ENCODE results near the gene SAMHD1. TPM values are rescaled to one million over a fixed set of nuclear protein-coding genes. Genes with fewer than 3 reads are reported as not detected.
"Not testable (repeated sequence)": the region's sequence is repeated elsewhere in the genome, so short reads cannot be mapped to it uniquely, and the experiment has no call there.

Gene SAMHD1
- total RNA-seq, 1 experiment from 2014 or later = 24.3 TPM

DNA sequence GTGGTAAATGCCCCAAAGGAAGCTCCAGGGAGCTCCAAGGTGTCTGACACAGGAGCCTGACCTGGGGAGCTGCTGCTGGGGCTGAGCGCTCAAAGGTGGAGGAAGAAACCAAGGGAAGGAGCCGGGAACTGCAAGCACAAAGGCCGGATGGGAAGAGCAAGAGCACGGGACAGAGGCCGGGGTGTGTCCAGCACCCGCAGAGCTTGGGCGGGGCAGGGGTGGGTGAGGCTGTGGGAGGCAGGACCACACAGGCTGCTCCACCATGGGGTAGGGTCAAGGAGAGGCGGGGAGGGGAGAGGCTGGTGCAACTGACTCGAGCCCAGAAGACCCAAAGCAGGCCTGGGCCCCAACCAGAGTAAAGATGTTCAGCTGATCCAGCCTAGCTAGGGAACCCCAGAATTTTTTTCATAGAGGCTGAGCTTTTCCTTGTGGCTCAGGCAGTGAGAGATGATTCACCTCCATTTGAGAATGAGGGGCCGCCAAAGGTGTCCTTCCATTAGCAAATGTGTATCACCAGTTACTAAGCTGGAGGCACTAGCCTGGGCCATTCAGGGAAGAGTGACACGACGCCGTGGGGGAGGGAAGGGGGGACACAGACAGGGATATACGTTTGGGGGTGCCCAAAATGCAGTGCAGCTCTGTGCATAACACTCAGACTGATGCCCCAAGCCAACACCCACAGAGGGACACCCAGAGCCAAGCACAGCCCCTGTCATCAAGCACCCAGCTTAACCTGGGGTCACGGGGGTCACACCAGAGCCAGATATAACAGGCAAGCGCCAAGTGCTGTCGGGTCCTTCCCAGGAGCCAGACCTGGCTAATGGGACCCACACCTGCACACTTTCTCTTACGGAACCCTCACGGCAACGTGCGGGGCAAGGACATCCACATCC lies 96.9 kb downstream of the SAMHD1 start:
- peak; percentile 80 for DNase-seq (ENCODE audit: low spot score)

DNA sequence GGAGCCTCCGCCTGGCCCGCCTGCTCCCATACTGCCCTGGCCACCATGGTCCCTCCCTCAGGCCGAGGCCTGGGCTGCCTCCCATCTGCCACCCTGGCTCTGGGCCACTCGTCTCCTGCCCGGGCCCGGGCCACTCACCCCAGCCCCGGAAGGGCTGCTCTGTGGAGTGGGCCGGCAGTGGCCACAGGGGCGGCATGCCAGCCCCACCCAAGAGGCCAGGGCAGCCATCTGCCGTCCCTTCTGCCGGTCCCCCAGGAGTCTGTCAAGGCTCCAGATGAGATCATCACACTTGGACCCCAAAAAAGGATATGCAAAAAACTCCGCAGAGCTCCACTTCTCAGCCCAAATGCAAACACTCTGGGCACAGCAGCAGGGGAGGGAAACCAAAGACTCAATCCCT lies 99.3 kb downstream of the SAMHD1 start:
- no peak for DNase-seq (ENCODE audit: low spot score)

DNA sequence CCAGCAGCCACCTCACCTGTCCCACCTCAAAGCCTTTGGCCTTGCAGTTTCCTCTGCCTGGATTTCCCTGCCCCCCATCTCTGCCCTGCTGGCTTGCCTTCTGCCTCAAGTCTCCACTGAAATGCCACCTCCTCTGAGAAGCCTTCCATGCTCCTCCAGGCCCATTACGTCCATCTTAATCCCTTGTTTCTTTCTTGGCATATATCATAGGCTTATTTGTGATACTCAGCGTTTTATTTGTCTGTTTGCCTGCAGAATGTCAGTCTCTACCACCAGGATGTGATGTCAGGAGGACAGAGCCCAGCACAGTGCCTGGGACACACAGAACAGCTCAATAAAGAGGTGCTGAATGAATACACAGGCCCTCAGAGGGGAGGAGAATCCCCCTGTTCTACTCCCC lies 100.0 kb downstream of the SAMHD1 start:
- DNase-seq (ENCODE audit: low spot score) = no peak

DNA sequence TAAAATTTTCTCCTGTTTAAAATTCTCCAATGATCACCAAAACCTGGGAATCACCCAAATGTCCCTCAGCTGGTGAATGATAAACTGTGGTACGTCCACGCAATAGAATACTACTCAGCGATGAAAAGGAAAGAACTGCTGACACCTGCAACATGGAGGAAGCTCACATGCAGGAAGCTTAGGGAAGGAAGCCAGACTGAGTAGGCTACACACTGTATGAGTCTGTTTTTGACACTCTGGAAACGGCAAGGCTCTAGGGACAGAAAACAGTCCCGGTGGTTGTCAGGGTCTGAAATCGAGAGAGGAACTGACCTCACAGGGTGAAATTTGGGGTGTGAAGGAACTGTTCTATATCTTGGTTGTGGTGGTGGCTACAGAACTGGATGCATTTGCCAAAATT lies 100.7 kb downstream of the SAMHD1 start:
- DNase-seq (ENCODE audit: low spot score) = no peak

DNA sequence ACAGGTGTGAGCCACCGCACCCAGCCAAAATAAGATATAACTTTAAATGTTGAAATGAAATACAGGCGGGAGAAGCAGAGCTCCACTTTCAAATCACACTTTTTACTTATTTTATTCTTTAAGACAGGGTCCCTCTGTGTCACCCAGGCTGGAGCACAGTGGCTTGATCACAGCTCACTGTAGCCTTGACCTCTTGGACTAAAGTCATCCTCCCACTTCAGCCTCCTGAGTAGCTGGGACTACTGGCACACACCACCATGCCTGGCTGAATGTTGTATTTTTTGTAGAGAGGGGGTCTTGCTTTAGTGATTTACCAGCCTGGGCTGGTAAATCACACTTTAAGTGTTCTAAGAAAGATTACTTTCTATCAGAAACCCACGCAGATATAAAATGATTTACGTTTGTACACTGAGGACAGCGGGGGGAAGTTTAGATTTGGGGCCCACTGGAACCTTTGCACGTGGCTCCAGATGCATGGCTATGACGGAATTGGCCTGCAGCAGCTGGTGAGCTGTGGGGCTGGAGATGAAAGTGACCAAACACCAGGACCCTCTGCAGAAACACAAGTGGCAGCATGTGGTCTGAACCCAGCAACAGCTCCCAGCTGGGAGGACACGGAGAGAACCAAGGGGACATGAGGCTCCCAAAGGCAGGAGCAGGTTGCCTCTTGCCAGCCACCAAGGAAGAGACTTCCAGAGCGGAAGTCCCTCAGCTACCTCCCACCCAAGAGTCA lies 102.0 kb downstream of the SAMHD1 start:
- DNase-seq (ENCODE audit: low spot score) = no peak

DNA sequence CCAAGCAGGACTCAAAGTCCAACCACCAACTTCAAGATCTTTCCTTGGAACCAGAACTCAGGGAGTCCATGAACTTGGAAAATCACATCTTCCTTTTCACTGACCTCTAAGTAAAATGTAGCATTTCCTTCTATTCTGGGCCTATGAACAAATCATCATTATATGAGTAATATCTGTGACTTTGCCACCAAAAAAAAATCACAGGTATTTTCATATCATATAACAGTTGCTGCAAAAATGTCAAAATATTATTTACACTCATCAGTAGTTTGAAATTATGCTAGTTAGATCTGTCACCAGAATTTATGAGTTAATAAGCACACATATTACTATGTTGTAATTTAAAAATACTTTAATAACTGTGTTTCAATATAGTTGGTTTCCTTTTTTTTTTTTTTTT lies 102.8 kb downstream of the SAMHD1 start:
- DNase-seq (ENCODE audit: low spot score) = no peak

DNA sequence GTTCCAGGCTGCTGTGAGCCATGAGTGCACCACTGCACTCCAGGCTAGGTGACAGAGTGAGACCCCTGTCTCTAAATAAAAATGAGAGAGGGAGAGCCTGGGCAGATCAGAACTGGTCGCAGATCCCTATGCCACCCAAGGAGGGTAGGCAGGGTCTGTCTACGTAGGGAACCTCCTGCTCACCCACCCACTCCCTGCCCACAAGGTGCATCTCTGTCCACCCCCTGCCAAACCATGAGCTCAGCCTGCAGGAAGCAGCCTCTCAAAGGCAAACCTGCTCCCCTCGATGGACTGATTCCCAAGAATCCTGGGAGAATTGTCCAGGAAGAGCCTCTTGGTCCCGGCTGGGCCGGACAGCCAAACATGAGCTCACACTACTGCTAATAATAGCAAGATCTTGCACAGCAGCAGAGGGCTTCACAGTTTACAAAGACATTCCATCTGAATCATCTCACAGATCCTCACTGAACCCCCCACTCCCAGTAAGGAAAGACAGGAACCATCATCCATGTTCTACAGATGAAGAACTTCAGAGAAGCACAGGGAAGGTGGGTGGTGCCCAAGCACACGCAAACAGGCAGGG lies 103.3 kb downstream of the SAMHD1 start:
- DNase-seq (ENCODE audit: low spot score) = peak; percentile 84

DNA sequence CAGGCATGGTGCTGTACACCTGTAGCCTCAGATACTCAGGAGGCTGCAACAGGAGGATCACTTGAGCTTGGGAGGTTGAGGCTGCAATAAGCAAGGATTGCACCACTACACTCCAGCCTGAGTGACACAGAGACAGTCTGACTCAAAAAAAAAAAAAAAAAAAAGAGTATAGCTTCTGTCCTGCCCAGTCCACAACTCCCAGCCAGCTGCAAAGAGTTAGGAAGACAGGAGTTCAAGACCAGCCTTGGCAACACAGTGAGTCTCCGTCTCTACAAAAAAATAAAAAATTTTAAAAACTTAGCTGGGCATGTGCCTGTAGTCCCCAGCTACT lies 103.8 kb downstream of the SAMHD1 start:
- DNase-seq (ENCODE audit: low spot score) = no peak

DNA sequence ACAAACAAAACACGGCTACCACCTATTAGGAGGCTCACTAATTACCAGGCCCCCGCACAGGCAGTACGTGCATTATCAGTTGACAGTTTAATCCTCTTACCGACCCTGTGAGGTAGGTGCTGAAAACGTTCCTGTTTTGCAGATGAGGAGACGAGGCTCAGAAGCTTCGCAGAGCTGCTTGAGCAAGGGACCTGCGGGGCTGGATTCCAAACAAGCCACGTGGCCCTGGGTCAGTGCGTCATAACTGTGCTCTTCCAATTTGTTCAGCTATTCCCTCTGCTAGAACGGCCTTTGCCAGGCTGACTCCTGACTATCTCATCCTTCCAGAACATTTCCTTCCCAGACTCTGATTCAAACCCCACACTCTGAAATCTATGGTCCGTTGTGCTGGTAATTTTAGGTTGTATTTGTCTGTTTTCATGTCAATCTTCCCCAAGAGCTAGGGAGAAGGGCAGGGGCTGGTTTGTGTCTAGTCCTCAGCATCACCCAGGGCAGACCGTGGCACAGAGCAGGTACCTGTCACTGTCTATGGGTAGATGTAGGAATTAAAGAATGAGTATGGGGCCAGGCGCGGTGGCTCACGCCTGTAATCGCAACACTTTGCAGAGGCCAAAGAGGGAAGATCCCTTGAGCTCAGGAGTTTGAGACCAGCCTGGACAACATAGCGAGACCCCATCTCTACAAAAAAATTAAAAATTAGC lies 104.3 kb downstream of the SAMHD1 start:
- DNase-seq (ENCODE audit: low spot score) = no peak

DNA sequence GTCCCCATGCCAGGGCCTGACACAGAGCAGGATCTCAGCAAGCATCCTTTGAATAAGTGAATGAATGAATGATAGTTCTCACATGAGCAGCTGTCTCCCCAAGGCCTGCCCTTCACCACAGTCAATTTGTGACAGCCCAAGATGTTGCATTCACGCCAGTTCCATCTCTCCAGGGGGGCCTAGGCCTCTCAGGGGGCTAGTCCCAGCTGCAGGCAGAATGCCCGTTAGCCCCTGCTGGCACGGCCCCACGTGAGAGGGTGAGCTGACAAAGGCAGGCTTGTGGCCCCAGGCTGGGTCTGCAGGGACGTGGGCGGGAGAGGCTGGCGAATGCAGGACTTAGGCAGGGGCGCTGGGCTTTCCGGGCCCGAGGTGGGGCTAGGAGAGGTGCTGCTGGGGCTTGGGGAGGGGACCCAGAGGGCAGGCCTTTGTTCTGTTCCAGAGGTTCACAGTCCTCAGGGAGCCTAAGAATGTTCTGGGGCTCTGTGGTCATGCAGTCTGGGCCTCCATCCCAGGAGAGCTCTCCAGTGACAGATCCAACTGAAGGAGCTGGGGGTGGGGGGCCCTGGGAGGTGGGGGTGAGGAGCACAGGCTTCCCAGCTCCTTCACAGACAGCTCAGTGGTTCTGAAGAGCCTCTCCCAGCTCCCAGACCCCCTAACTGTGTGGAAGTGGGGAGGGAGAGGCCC lies 106.1 kb downstream of the SAMHD1 start:
- no peak for DNase-seq (ENCODE audit: low spot score)

DNA sequence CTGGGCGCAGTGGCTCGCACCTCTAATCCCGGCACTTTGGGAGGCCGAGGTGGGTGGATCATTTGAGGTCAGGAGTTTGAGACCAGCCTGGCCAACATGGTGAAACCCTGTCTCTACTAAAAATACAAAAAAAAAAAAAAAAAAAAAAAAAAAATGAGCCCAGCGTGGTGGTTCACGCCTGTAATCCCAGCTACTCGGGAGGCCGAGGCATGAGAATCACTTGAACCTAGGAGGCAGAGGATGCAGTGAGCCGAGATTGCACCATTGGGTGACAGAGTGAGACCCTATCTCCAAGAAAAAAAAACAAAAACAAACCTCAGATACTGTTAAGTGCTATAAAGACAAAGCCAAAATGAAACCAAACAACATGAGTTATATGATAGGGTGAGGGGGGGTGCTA lies 110.5 kb downstream of the SAMHD1 start:
- DNase-seq (ENCODE audit: low spot score) = not testable (repeated sequence)

Other genes with a start within 250 kb of the SAMHD1 start
- gene NDRG3, start 205.6 kb downstream of the SAMHD1 start, total RNA-seq (2014; rRNA removed; shearing (Covaris generic)) = 49.7 and 54.6 TPM in 2 replicates
- gene DSN1, start 177.9 kb downstream of the SAMHD1 start, total RNA-seq (2014; rRNA removed; shearing (Covaris generic)) = 59.7 and 66.7 TPM in 2 replicates
- not detected in 2 replicates for gene TLDC2, start 75.6 kb downstream of the SAMHD1 start, total RNA-seq (2014; rRNA removed; shearing (Covaris generic))
- gene RBL1, start 144.3 kb upstream of the SAMHD1 start, total RNA-seq (2014; rRNA removed; shearing (Covaris generic)) = 14.7 and 17.1 TPM in 2 replicates
- 262 and 264 TPM in 2 replicates for gene RPN2, start 227.6 kb upstream of the SAMHD1 start, total RNA-seq (2014; rRNA removed; shearing (Covaris generic))
- 1.3 and 9.3 TPM in 2 replicates for gene MROH8, start 227.8 kb upstream of the SAMHD1 start, total RNA-seq (2014; rRNA removed; shearing (Covaris generic))